ENCODE data around the gene TMEM263.
"Not testable (repeated sequence)": the region's sequence is repeated elsewhere in the genome, so short reads cannot be mapped to it uniquely, and the experiment has no call there.

The TMEM263 gene

GRCh38 chr12:106987846-106988245 is 32.1 kb downstream of the TMEM263 start:
- no peak for DNase-seq

GRCh38 chr12:106994579-106995220 is 39.0 kb downstream of the TMEM263 start:
- DNase-seq = no peak

GRCh38 chr12:106996102-106996501 is 40.4 kb downstream of the TMEM263 start:
- not testable (repeated sequence) for DNase-seq

DNA sequence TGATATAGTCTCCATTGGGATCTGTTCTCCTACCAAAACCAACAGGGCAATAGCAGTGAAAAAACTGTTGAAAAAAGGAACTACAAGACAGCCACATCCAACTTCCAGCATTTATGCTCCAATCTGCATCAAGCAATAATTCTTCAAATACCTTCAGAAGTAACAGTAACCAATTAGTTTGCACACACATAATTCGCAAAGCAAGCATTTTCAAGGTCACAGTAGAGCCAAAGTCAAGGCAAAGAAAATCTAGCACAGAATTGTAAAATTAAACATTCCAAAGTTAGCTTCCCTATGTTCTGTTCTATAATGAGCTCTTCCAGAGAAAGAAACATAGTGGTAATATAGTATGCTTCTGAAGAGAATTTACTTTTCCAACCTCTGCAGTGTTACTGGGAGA is 42.2 kb downstream of the TMEM263 start:
- no peak for DNase-seq

DNA sequence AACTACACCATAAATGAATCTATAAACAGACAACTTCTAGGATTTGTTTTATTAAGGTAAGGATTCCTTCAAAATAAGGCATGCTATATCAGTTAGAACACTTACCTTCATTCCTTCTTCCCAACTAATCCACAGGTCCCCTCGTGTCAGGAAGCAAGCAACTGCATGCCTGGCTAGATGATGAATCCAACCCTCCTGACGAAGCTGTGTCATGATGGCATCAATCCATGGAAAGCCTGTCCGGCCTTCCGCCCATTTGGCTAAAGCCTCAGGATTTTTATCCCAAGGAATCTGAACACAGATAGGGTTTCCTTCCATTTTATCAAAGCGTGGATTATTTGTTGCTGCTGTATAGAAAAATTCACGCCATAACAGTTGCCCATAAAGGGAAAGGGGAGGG is 43.7 kb downstream of the TMEM263 start:
- DNase-seq = no peak

- DNase-seq = not testable (repeated sequence)
Observed at GRCh38 chr12:107002665-107003064, 47.0 kb downstream of the TMEM263 start.

- DNase-seq = no peak
Observed at GRCh38 chr12:107007411-107007810, 51.7 kb downstream of the TMEM263 start.

GRCh38 chr12:107011519-107011918 is 55.8 kb downstream of the TMEM263 start:
- DNase-seq = no peak

GRCh38 chr12:107012736-107013425 is 57.2 kb downstream of the TMEM263 start:
- no peak for DNase-seq

- no peak for DNase-seq
Observed at GRCh38 chr12:107014055-107014454, 58.3 kb downstream of the TMEM263 start.

GRCh38 chr12:107017042-107017441 is 61.3 kb downstream of the TMEM263 start:
- no peak for DNase-seq

DNA sequence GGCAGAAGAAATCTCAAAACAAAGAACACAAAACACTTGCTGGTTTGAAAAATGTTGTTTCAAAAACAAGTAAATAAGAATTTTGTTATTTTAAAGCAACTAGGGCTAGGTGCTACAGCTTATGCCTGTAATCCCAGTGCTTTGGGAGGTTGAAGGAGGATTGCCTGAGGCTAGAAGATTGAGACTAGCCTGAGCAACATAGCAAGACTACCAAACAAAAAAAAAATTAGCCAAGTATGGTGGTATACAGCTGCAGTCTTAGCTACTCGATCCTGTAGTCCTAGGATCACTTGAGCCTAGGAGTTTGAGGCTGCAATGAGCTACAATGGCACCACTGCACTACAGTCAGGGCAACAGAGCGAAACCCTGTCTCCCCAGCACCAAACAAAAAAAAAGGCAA is 63.8 kb downstream of the TMEM263 start:
- DNase-seq = no peak
